Measurements from ENCODE around the gene WDR18.

DNA sequence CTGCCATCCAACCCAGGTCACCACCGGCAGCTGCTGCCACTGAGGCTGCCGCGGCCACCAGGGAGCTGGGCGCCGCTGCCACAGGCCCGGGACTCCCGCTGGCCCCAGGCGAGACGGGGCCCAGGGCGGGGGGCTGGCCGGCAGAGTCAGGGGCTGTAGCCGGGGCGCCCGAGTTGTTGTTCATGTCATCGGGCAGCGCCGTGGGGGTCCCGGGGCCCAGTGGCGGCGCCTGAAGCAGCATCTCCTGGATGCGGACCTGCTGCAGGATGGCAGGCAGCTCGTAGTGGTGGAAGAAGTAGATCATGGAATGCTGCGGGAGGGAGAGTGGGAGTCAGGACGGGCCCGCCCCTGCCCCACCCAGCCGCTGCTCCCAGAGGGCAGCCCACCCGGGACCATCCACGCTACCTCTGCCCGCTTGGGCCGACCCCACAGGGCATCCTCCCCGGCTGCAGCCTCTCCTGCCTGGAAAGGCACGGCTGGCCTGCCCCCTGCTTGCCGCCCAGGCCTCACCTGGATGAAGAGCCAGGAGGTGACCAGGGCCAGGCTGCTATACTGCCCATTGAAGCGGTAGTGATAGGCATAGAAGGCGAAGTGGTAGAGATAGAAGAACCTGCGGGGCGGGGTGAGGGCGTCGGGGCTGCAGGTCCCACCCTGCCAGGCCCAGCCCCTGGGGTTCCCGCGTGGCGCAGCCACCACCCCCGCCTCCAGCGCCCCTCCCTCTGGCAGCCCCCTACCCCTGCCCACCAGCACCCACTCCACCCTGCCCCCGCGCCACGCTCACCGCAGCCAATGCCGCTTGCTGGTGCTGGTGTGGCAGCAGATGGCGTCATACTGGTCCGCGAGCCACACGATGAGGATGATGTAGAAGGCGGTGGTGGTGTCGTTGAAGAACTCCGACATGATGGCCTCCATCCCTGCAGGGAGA, 26.7 kb downstream of the WDR18 start:
- TF ChIP-seq, protein P1, sequence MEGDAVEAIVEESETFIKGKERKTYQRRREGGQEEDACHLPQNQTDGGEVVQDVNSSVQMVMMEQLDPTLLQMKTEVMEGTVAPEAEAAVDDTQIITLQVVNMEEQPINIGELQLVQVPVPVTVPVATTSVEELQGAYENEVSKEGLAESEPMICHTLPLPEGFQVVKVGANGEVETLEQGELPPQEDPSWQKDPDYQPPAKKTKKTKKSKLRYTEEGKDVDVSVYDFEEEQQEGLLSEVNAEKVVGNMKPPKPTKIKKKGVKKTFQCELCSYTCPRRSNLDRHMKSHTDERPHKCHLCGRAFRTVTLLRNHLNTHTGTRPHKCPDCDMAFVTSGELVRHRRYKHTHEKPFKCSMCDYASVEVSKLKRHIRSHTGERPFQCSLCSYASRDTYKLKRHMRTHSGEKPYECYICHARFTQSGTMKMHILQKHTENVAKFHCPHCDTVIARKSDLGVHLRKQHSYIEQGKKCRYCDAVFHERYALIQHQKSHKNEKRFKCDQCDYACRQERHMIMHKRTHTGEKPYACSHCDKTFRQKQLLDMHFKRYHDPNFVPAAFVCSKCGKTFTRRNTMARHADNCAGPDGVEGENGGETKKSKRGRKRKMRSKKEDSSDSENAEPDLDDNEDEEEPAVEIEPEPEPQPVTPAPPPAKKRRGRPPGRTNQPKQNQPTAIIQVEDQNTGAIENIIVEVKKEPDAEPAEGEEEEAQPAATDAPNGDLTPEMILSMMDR (IDR thresholded peaks at IDR 0.05; ENCODE audit: insufficient read depth, low read depth, low read length), result no peak
- TF ChIP-seq EZH2 (IDR thresholded peaks at IDR 0.05; ENCODE audit: insufficient read depth, low read length), result no peak
